Activated effector memory CD4-positive, alpha-beta T cell treated with anti-CD3 and anti-CD28 coated beads, Interleukin-2, amount 50 U/mL, for 16 hours (primary cell): ENCODE measurements around the gene TRIM63.

ENCODE experiments used
- DNase-seq: peaks from one replicate; pipeline ENCODE4 v3.0.0-alpha.2; 2020

TRIM63 gene

DNA sequence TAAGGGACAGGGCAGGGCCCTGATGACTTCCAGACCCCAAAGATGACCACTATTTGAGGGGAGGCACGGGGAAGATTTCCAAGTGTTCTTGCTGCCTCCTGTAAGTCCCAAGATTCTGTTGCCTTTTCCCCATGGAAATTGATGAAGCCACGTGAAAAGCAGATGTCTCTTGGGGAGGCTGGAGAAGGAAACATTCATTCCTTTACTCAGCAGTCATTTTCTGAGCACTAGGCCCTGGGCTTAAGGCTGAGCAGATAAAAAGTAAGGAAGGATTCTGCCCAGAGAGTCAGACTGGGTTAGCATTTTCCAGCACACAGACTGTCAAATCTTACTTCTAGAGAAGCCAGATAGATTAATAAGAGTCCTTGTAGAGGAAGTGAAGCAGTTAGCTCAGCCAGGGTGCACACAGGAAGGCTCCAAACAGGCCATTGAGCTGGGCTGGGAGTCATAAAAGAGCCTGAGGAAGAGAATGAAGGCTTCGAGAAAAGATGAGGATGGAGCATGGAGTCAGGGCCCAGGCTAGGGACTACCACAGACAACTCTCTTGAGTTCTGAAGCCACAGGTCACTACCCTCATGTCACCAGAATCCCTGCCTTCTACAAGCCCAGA lies 35.7 kb downstream of the TRIM63 start:
- no peak for DNase-seq

GRCh38 chr1:26031196-26031595 lies 36.2 kb downstream of the TRIM63 start:
- no peak for DNase-seq

DNA sequence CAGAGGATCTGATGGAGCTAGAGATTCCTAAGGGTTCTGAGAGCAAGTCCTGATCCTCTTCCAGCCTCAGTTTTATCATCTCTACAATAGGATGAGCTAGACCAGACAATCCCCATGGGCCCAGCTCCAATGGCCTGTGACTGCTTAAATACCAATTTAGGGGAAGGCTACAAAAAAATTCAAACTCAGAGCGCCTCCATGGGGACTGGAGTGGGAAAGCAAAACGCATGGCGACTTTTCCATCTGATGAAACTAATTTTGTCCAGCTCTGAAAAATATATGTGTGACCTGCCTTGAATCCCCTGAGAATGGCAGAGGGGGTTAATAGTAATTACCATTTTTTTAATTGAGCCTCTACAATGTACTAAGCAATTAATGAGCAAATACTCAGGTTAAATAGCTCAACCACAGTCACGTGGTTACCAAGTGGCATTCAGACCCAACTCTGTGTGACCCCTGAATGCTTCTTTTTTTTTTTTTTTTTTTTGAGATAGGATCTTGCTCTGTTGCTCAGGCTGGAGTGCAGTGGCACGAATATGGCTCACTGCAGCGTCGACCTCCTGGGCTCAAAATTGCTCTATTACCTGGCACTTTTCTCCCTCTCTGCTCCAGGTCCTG lies 37.5 kb downstream of the TRIM63 start:
- no peak for DNase-seq

DNA sequence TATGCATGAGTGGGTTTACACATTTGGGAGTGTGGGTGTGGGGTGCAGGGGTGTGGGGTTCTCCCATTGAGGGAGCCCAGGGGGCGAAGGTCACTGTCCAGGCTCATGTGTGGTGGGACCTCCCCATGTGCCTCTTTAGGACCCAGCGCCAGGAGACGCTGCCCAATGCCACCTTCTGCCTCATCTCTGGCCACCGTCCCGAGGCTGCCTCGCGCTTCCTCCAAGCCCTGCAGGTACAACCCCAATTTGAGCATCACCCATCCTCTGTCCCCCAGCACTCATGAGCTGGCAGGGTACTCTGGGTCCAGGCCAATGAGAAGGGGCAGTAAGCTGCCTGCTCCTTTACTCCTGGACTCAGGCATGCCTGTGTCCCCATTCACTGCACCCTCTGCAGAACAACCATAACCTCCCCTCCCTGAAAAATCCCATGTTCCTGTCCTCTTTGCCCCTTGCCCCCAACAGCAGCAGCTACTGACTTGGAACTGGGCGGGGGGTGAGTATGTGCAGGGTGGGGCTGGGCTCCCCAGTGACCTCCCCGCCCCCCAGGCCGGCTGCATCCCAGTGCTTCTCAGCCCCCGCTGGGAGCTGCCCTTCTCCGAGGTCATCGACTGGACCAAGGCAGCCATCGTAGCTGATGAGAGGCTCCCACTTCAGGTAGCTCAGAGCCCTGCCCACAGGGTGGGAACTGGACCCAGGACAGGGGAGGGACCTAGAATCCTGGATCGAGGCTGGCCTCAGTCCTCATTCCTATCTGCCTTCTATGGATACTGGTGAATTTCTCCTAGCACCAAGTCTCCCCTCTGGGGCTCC lies 38.2 kb downstream of the TRIM63 start:
- DNase-seq, result no peak

- no peak for DNase-seq
Measured at GRCh38 chr1:26028490-26028980, 38.9 kb downstream of the TRIM63 start.

GRCh38 chr1:26027716-26028489 lies 39.5 kb downstream of the TRIM63 start:
- DNase-seq, result no peak

DNA sequence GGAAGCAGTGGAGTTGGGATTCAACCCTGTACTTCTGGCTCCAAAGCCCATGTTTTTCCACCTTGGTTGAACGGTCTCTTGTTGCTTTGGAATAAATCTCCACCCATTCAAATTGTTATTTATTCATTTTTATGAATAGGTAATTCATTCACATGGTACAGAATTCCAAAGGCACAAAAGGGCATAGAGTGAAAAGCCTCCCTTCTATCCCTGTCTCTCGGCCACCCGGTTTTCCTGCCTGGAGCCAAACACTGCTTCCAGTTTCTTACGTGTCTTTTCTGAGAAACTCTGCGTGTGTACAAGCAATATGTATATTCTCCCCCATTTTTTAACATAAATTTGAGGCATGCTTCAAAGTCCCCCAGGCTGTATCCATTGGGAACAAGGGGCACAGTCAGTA lies 41.9 kb downstream of the TRIM63 start:
- no peak for DNase-seq

DNA sequence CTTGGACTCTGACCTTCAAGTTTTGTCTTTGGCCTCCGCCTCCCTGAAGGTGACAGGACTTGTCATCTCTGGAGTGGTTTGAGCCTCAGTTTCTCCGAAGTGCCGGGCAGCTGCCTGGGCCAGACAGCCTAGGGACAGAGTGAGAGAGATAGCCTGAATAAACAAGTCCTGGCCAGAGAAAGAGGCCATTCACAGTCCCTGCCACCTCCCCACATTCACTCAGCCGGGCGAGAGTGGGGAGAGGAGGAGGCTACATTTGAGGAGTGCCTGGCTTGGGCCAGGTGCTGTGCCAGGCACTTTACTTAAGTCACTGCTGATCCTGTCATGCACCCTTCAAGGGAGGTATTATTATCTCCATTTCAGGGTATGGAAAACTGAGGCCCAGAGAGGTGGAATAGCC lies 42.4 kb downstream of the TRIM63 start:
- no peak for DNase-seq

- no peak for DNase-seq
Measured at GRCh38 chr1:26023826-26024225, 43.6 kb downstream of the TRIM63 start.

GRCh38 chr1:26023009-26023408 lies 44.4 kb downstream of the TRIM63 start:
- no peak for DNase-seq

GRCh38 chr1:26022404-26022779 lies 45.0 kb downstream of the TRIM63 start:
- DNase-seq, result no peak

- no peak for DNase-seq
Measured at GRCh38 chr1:26021647-26022403, 45.6 kb downstream of the TRIM63 start, which contains the start of gene EXTL1. Gene EXTL1 (plus strand): TSS chr1:26021775. CDS start chr1:26022647, 872 bp downstream.

GRCh38 chr1:26020941-26021646 lies 46.3 kb downstream of the TRIM63 start:
- no peak for DNase-seq

- DNase-seq, result no peak
Measured at GRCh38 chr1:26020330-26020768, 47.1 kb downstream of the TRIM63 start.

GRCh38 chr1:26019641-26020315 lies 47.7 kb downstream of the TRIM63 start:
- no peak for DNase-seq

DNA sequence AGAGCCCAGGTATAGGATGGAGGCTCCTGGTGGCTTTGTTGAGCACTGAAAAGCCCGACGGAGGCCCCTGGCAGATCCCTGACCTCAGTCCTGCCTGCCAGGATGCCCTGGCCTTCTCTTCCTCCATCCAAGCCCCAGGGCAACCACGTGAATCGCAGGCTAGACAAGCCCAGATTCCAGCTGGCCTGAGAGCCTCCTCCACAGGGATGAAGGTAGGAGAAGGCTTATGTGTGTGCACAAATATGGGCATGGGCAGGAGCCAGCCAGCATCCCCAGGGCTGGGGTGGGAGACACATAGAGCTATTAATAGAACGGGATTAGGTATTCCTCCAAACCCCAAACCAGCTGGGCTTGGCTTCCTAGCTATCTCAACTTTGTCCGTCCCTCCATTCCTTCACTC lies 49.8 kb downstream of the TRIM63 start:
- no peak for DNase-seq

- no peak for DNase-seq
Measured at GRCh38 chr1:26016953-26017545, 50.4 kb downstream of the TRIM63 start.

DNA sequence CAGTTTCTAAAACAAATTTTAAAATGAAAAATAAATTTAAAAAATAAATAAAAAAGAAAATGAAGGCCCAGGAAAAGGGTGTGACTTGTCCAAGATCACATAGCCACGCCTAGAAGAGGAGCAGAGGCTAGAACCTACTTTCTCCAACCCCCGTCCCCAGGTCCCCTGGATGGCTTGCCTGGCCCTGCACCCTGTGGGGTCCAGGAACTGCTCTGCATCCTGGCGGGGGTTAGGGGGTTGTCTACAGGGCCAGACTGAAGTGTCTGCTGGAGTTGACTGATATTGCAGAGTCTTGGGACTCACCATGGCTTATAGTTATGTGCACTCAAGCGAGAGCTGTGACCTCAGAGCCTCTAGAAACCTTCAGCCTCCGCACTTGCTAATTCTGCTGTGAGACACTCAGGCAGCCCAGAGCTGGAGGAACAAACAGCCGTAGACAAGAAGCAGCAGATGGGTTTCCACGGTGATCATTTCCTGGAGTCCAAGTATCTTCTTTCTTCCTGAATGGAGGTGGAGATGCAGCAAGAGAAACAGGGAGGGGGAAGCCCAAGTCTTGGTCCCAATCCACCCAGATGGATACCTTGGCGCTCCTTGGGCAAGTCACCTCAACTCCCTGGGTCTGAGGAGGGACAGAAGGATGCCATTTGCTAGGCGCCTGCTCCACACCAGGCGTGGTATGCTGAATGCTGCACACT lies 51.0 kb downstream of the TRIM63 start:
- DNase-seq, result no peak

DNA sequence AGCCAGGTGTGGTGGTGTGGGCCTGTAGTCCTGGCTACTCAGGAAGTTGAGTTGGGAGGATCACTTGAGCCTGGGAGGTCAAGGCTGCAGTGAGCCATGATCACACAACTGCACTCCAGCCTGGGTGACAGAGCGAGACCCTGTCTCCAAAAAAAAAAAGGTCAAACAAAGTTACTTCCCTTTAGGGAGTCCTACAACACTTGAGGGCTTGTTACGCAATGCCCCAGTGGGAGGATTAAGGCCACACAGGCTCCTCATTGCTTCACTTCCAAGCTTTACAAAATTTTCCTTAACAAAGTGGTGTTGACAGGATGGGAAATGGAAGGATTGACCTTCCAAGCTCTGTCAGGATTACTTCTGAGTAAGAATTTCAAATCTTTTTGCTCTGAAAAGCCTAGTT lies 52.1 kb downstream of the TRIM63 start:
- no peak for DNase-seq

DNA sequence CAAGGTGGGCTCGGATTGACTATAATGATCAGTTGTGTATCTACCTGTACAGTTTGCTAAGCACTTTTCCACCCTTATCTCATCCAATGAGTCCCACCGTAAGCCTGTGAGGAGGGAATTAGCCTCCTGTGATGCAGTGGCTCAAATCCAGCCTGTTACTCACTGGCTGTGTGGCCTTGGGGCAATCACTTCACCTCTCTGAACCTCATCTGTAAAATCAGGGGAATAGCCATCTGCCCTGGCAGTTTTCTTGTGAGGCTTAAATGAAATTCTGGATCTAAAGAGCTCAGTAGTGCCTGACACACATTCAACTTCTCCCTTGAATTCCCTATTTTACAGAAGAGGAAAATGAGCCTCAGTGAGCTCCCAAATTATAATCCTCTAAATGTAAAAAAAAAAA lies 53.3 kb downstream of the TRIM63 start:
- no peak for DNase-seq
